B cell (primary cell): ENCODE results near the gene ERICH3.
"Not testable (repeated sequence)": the region's sequence is repeated elsewhere in the genome, so short reads cannot be mapped to it uniquely, and the experiment has no call there.

ENCODE experiments used
- CTCF ChIP-seq: fragments of 200-600 bp; IDR thresholded peaks from one replicate; pipeline ENCODE4 v1.8.0; 2022; ENCODE audit warnings: antibody characterized with exemption, mild to moderate bottlenecking
- EZH2 ChIP-seq: IDR thresholded peaks from 2 replicates; pipeline ENCODE4 v1.6.1; 2012; ENCODE audit warnings: borderline replicate concordance, low read depth, mild to moderate bottlenecking, moderate library complexity, low read length; ENCODE audit not compliant: insufficient read depth, poor library complexity, severe bottlenecking

- not testable (repeated sequence) for TF ChIP-seq EZH2, CTCF
Measured at GRCh38 chr1:74670866-74671265, 2.7 kb downstream of the ERICH3 start.
